H1 (cell line): ENCODE data around the gene MISFA. TPM values are rescaled to one million over a fixed set of nuclear protein-coding genes. Genes with fewer than 3 reads are reported as not detected.

ENCODE experiments used
- EP300 ChIP-seq, 2 experiments: IDR thresholded peaks; 1 replicate in 1 of 2; 2 replicates in 1 of 2; pipeline ENCODE4 v1.6.1; 2011 to 2012; ENCODE audit warnings: low read depth in 2 of 2, low read length in 2 of 2, mild to moderate bottlenecking in 2 of 2, borderline replicate concordance in 1 of 2, inconsistent platforms in 1 of 2, moderate library complexity in 1 of 2
- PHF8 ChIP-seq: fragments of 200-600 bp; sonication (generic); conservative IDR thresholded peaks from 2 replicates; pipeline ENCODE4 v1.7.1; 2012; ENCODE audit warnings: low read depth, mild to moderate bottlenecking, inconsistent platforms, low read length, moderate library complexity
- SP1 ChIP-seq: IDR thresholded peaks from 2 replicates; pipeline ENCODE4 v1.6.1; 2011; ENCODE audit warnings: low read depth, low read length
- SRF ChIP-seq: IDR thresholded peaks from 2 replicates; pipeline ENCODE4 v1.6.1; 2011; ENCODE audit warnings: mild to moderate bottlenecking, low read depth, low read length, moderate library complexity
- ZNF274 ChIP-seq: IDR thresholded peaks from 2 replicates; pipeline ENCODE4 v1.7.0; 2012; ENCODE audit warnings: low read length, borderline replicate concordance; ENCODE audit errors: extremely low read depth
- polyA plus RNA-seq, 7 experiments: library from polyadenylated mRNA; depleted of rRNA in 3 of 7; stranded (reverse) in 5 of 7; unstranded in 2 of 7; fragments of >200 nt in 5 of 7; fragments of 200-250 nt in 2 of 7; gene quantifications; 1 replicate in 5 of 7; 2 replicates in 1 of 7; 4 replicates in 1 of 7; pipeline versions ENCODE4 v1.2.1 to v1.2.3, GENCODE V29; 2011 to 2013; ENCODE audit warnings: missing spikeins in 2 of 7, mixed read lengths in 2 of 7
- total RNA-seq: library from RNA; stranded (reverse); fragmentation: NEBNext Ultra II Directional; extraction: Animal tissue kit (Norgen Biotek cat#: 25700); gene quantifications from 2 replicates; pipeline ENCODE4 v1.2.1, GENCODE V29; 2021
- TF ChIP-seq, protein P1 (sequence below): IDR thresholded peaks from 2 replicates; pipeline ENCODE4 v1.6.1; 2012; ENCODE audit warnings: inconsistent platforms
- TF ChIP-seq, protein P2 (sequence below), 3 experiments: IDR thresholded peaks; 1 replicate in 2 of 3; 2 replicates in 1 of 3; pipeline versions ENCODE4 v1.5.1 to v1.6.1; 2011; ENCODE audit warnings: low read length in 3 of 3, mild to moderate bottlenecking in 3 of 3, inconsistent platforms in 2 of 3, low read depth in 1 of 3, moderate library complexity in 1 of 3; ENCODE audit not compliant: insufficient read depth in 1 of 3; ENCODE audit errors: control extremely low read depth in 1 of 3

The MISFA gene
- total and polyA plus RNA-seq, 2 of the 8 experiments (the other 6 are each of a cell fraction or from before 2014, with no cell fraction given): 0.51 to 3.8 TPM

DNA sequence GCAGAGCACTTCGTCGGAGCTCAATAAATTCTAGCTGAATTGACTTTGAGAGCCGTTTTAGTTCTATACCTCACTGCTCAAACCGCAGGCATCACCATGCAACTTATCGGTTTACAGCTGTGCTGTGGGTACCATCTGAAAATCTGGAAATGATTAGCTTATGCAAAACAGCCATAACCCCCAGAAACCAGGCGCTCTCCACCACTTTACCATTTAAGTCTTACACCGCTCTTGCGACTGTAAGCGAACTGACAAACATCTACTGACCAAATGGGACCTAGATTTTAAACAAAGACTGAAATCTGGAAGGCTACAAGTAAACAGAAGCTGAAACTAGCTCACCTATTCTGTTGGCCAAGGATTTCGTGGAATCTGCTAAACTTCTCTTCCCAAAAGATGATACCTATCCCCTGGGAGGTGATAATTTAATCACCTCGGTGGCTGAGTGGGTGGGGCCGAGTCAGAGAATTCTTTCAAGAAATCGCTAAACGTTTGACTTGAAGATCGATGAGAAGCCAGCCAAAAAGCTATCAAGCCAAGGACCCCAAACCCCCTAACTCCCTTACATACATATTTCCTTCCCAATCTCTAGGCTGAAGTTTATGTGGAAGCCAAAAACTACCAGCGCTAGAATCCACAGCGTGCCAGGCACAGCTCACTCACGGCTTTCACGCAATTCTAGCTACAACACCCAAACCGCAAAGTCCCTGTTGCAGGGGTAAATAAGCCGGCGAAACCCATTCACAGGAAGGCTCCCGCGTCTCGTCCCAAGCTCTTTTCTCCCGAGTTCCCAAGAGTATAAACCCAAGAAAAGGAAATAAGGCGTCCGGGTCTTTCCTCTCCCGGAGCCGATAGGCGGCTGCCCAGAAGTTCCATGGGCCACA, 33.9 kb downstream of the MISFA start (continued):
- TF ChIP-seq, protein P1, sequence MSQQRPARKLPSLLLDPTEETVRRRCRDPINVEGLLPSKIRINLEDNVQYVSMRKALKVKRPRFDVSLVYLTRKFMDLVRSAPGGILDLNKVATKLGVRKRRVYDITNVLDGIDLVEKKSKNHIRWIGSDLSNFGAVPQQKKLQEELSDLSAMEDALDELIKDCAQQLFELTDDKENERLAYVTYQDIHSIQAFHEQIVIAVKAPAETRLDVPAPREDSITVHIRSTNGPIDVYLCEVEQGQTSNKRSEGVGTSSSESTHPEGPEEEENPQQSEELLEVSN: no peak
- TF ChIP-seq EP300 (IDR thresholded peaks at IDR 0.05; ENCODE audit: borderline replicate concordance in 1 of 2, low read depth in 2 of 2, low read length in 2 of 2) (no peak), ZNF274 (no peak), SRF (no peak), PHF8 (no peak), SP1 (no peak)
- TF ChIP-seq, protein P2, sequence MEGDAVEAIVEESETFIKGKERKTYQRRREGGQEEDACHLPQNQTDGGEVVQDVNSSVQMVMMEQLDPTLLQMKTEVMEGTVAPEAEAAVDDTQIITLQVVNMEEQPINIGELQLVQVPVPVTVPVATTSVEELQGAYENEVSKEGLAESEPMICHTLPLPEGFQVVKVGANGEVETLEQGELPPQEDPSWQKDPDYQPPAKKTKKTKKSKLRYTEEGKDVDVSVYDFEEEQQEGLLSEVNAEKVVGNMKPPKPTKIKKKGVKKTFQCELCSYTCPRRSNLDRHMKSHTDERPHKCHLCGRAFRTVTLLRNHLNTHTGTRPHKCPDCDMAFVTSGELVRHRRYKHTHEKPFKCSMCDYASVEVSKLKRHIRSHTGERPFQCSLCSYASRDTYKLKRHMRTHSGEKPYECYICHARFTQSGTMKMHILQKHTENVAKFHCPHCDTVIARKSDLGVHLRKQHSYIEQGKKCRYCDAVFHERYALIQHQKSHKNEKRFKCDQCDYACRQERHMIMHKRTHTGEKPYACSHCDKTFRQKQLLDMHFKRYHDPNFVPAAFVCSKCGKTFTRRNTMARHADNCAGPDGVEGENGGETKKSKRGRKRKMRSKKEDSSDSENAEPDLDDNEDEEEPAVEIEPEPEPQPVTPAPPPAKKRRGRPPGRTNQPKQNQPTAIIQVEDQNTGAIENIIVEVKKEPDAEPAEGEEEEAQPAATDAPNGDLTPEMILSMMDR (IDR thresholded peaks at IDR 0.05; ENCODE audit: control extremely low read depth in 1 of 3, insufficient read depth in 1 of 3, low read depth in 1 of 3, low read length in 3 of 3): no peak
